HG02885 (cell line): ENCODE data around the gene ARSD.

Experiments
- ATAC-seq: cut with Tn5 transposase; IDR thresholded peaks from one replicate; pipeline ENCODE4 v1.9.1; 2021; ENCODE audit warnings: mild to moderate bottlenecking; ENCODE audit not compliant: unreplicated experiment, poor library complexity

Gene ARSD

GRCh38 chrX:2857566-2857965 is 71.6 kb downstream of the ARSD start:
- no peak for ATAC-seq

DNA sequence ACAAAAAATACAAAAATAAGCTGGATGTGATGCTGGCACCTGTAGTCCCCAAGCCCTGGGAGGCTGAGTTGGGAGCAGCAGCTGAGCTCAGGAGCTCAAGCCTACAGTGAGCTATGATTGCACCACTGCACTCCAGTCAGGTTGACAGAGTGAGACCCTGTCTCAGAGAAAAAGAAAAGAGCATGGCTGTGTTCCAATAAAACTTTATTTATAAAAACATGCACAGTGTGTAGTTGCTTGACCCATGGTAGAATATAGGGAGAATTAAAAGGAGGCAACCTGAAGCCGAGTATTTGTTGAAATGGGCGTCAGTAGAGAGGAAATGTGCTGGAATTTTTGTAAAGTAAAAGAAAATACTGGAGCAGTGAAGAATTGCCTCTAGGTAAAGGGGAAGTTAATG is 73.4 kb downstream of the ARSD start:
- ATAC-seq = no peak

DNA sequence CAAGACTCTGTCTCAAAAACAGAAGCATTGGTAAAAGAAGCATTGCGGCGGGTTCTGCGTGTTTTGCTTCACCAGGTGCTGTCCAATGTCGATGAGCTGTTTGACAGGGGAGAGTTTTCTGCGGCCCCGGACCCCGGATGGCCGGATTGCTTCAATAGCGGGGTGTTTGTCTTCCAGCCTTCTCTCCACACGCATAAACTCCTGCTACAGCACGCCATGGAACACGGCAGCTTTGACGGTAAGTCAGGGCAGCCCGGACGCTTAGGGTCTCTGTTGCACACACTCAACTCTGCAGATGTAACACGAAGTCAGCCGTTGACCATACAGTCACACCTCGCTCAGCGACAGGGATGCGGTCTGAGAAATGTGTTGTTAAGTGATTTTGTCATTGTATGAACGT is 74.2 kb downstream of the ARSD start:
- ATAC-seq = no peak
